Hindlimb muscle (tissue), 1 donor: Measurements from ENCODE around the gene SERTAD1. TPM values are rescaled to one million over a fixed set of nuclear protein-coding genes. Genes with fewer than 3 reads are reported as not detected.
A peak's percentile ranks its signal among the peaks of the same experiment; 100 is the strongest.
"Not testable (repeated sequence)": the region's sequence is repeated elsewhere in the genome, so short reads cannot be mapped to it uniquely, and the experiment has no call there.

Experiments
- DNase-seq: peaks from one replicate; pipeline ENCODE4 v3.0.0-alpha.2; 2013
- polyA plus RNA-seq: library from polyadenylated mRNA; unstranded; fragments of 120-200 nt; gene quantifications from one replicate; pipeline ENCODE4 v1.2.1, GENCODE V29; 2013; ENCODE audit not compliant: insufficient read length

Gene SERTAD1
- polyA plus RNA-seq, 1 donor: 7.3 TPM

GRCh38 chr19:40421993-40422747 lies 3.6 kb downstream of the SERTAD1 start:
- no peak for DNase-seq

- DNase-seq: peak; percentile 97
Measured at GRCh38 chr19:40420766-40421765, 4.7 kb downstream of the SERTAD1 start.

- DNase-seq: no peak
Measured at GRCh38 chr19:40420451-40420765, 5.4 kb downstream of the SERTAD1 start.

- DNase-seq: no peak
Measured at GRCh38 chr19:40419780-40420179, 6.0 kb downstream of the SERTAD1 start.

- DNase-seq: no peak
Measured at GRCh38 chr19:40419066-40419612, 6.7 kb downstream of the SERTAD1 start.

GRCh38 chr19:40418040-40418439 lies 7.8 kb downstream of the SERTAD1 start:
- DNase-seq: no peak

GRCh38 chr19:40417643-40417981 lies 8.2 kb downstream of the SERTAD1 start:
- no peak for DNase-seq

GRCh38 chr19:40416918-40417642 lies 8.7 kb downstream of the SERTAD1 start:
- DNase-seq: peak; percentile 78

GRCh38 chr19:40415768-40416167 lies 10.0 kb downstream of the SERTAD1 start:
- no peak for DNase-seq

- DNase-seq: no peak
Measured at GRCh38 chr19:40414542-40415535, 11.0 kb downstream of the SERTAD1 start.

GRCh38 chr19:40413291-40413845 lies 12.4 kb downstream of the SERTAD1 start, which contains the start of gene PRX:
TSS of gene PRX (minus strand) at chr19:40413378. CDS start at chr19:40407932, 5,446 bp downstream.
- DNase-seq: peak; percentile 61

GRCh38 chr19:40412866-40413265 lies 12.9 kb downstream of the SERTAD1 start:
- DNase-seq: no peak

GRCh38 chr19:40411958-40412499 lies 13.8 kb downstream of the SERTAD1 start:
- no peak for DNase-seq

GRCh38 chr19:40411125-40411842 lies 14.5 kb downstream of the SERTAD1 start:
- DNase-seq: no peak

- DNase-seq: no peak
Measured at GRCh38 chr19:40410030-40410389, 15.8 kb downstream of the SERTAD1 start.

- DNase-seq: not testable (repeated sequence)
Measured at GRCh38 chr19:40408598-40408925, 17.2 kb downstream of the SERTAD1 start.

- no peak for DNase-seq
Measured at GRCh38 chr19:40407714-40408597, 17.8 kb downstream of the SERTAD1 start.

GRCh38 chr19:40403262-40403984 lies 22.4 kb downstream of the SERTAD1 start:
- peak; percentile 84 for DNase-seq
